DOHH2 (cell line): ENCODE measurements around the gene GOLIM4.

Source experiments
- H3F3A ChIP-seq: fragments of 200-600 bp; sonication (generic), shearing (Covaris generic); 2 replicates; pipeline ENCODE4 v1.6.0; 2016; ENCODE audit warnings: antibody characterized with exemption, mild to moderate bottlenecking; ENCODE audit not compliant: control insufficient read depth, insufficient read depth
- H3K27ac ChIP-seq: fragments of 200-600 bp; sonication (generic); 2 replicates; pipeline ENCODE4 v1.5.1; 2014; ENCODE audit warnings: low read depth, mild to moderate bottlenecking, low read length, moderate library complexity
- H3K27me3 ChIP-seq: fragments of 200-600 bp; sonication (generic); 2 replicates; pipeline ENCODE4 v1.6.1; 2014; ENCODE audit warnings: mild to moderate bottlenecking, low read length, mixed read lengths; ENCODE audit not compliant: control insufficient read depth
- H3K36me3 ChIP-seq: fragments of 200-600 bp; sonication (generic); 2 replicates; pipeline ENCODE4 v1.6.1; 2014; ENCODE audit warnings: mild to moderate bottlenecking, low read length, moderate library complexity, mixed read lengths; ENCODE audit not compliant: control insufficient read depth
- H3K4me1 ChIP-seq: fragments of 200-600 bp; sonication (generic); 2 replicates; pipeline ENCODE4 v1.6.1; 2014; ENCODE audit warnings: mild to moderate bottlenecking, low read length, mixed read lengths; ENCODE audit not compliant: control insufficient read depth
- H3K4me2 ChIP-seq: fragments of 200-600 bp; sonication (generic); 2 replicates; pipeline ENCODE4 v1.6.0; 2014; ENCODE audit warnings: mild to moderate bottlenecking, low read length, moderate library complexity
- H3K4me3 ChIP-seq: fragments of 200-600 bp; sonication (generic); 2 replicates; pipeline ENCODE4 v1.5.1; 2014; ENCODE audit warnings: mild to moderate bottlenecking, low read length, mixed read lengths
- H3K79me2 ChIP-seq: fragments of 200-600 bp; sonication (generic); 2 replicates; pipeline ENCODE4 v1.6.1; 2014; ENCODE audit warnings: mild to moderate bottlenecking, low read length, mixed read lengths; ENCODE audit not compliant: control insufficient read depth
- H3K9me2 ChIP-seq: fragments of 200-600 bp; sonication (generic); replicated peaks from 2 replicates; pipeline ENCODE4 v1.6.1; 2014; ENCODE audit warnings: mild to moderate bottlenecking, low read length, mixed read lengths; ENCODE audit not compliant: control insufficient read depth
- H3K9me3 ChIP-seq: fragments of 200-600 bp; sonication (generic); 2 replicates; pipeline ENCODE4 v1.6.1; 2014; ENCODE audit warnings: antibody characterized with exemption, low read length, mixed read lengths; ENCODE audit not compliant: control insufficient read depth, insufficient read depth
- H4K20me1 ChIP-seq: fragments of 200-600 bp; sonication (generic); 2 replicates; pipeline ENCODE4 v1.6.0; 2014; ENCODE audit warnings: low read depth, mild to moderate bottlenecking, antibody characterized with exemption, low read length, moderate library complexity; ENCODE audit not compliant: control insufficient read depth, insufficient read depth
- EZH2phosphoT487 ChIP-seq: fragments of 200-600 bp; sonication (generic); IDR thresholded peaks from 2 replicates; pipeline ENCODE4 v1.6.1; 2017; ENCODE audit warnings: borderline replicate concordance, mild to moderate bottlenecking, antibody characterized with exemption, low read length, moderate library complexity, mixed read lengths
- TF ChIP-seq, protein P1 (sequence below): fragments of 200-600 bp; sonication (generic); IDR thresholded peaks from one replicate; pipeline ENCODE4 v1.5.1; 2014; ENCODE audit warnings: antibody characterized with exemption, mild to moderate bottlenecking, low read depth, low read length; ENCODE audit not compliant: poor library complexity, severe bottlenecking

The GOLIM4 gene

DNA sequence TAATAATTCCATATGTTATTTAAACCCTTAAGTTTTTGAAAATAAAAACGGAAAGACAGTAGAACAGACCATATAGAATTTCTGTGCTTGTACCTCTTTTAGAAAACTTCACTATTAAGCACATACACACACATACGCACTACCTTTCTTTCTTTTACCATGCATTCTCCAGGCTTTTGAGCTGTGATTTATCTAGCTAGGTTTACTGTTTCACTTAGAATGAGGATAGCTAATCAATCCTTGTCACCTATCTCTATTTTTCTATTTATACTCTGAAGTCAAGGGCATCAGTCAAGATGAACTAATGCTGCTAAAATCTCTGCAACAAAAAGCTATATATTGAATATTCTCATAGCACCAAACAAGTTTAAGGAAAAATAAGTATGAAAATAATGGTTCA is 43.2 kb downstream of the GOLIM4 start:
- Histone ChIP-seq H3K4me2 (no peak overlapping the region), H3K4me3 (no peak overlapping the region), H4K20me1 (no peaks in the 10 kb centered on the region), H3K36me3 (no peaks in the 10 kb centered on the region), H3K79me2 (peaks cover 11% of the 10 kb centered on the region), H3K4me1 (peaks cover 6% of the 10 kb centered on the region; the same call in 1 of the 2 replicates), H3K9me3 (no peaks in the 10 kb centered on the region), H3K9me2 (no peaks in the 10 kb centered on the region), H3F3A (no peaks in the 10 kb centered on the region), H3K27ac (no peak overlapping the region), H3K27me3 (no peaks in the 10 kb centered on the region)
- TF ChIP-seq, protein P1, sequence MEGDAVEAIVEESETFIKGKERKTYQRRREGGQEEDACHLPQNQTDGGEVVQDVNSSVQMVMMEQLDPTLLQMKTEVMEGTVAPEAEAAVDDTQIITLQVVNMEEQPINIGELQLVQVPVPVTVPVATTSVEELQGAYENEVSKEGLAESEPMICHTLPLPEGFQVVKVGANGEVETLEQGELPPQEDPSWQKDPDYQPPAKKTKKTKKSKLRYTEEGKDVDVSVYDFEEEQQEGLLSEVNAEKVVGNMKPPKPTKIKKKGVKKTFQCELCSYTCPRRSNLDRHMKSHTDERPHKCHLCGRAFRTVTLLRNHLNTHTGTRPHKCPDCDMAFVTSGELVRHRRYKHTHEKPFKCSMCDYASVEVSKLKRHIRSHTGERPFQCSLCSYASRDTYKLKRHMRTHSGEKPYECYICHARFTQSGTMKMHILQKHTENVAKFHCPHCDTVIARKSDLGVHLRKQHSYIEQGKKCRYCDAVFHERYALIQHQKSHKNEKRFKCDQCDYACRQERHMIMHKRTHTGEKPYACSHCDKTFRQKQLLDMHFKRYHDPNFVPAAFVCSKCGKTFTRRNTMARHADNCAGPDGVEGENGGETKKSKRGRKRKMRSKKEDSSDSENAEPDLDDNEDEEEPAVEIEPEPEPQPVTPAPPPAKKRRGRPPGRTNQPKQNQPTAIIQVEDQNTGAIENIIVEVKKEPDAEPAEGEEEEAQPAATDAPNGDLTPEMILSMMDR: no peak
- no peak for TF ChIP-seq EZH2phosphoT487

DNA sequence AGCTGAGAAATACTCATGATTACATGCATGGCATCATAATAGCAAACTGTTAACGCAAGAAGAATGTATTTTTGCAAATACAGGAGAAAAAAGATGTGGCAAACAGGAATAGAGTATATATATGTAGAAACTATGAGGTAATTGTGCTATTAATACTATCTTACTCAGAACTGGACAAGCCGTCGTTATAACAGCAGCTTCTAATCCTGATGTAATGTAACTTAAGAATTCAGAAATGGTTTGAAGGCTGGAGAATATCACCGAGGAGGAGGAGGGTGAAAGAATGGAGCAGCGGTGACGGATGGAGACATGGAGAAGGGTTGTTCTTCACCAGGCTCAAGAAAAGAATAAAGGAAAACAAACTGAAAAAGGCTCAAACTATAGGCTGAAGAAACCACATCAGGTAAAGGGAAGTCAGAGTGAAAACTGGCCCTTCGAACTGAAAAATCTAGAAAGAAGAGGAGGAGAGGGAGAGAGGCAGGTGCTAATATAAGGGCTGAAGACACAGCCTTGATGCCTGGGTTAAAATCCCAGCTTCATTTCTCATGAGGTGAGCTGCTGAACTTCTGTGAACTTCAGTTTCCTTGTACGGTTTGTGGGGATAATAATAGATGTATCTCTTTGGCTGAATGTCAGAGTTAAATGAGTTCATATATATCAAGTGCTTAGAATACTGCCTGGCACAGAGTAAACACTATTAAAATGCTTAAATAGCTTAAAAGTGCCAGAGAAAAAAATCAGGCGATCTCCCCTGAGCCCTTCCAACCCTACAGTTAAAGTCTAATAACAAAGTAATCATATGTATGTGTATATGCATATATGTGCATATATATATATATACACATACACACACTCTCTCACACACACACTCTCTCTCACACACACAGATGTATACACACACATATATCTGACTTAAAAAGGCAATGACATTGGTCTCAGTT is 43.9 kb downstream of the GOLIM4 start:
- peaks cover 11% of the 10 kb centered on the region for H3K79me2 ChIP-seq
- H4K20me1 ChIP-seq: no peaks in the 10 kb centered on the region
- H3K4me2 ChIP-seq: no peak overlapping the region
- peaks cover 6% of the 10 kb centered on the region; the same call in 1 of the 2 replicates for H3K4me1 ChIP-seq
- no peaks in the 10 kb centered on the region for H3K36me3 ChIP-seq
- no peak overlapping the region for H3K4me3 ChIP-seq
- H3K27me3 ChIP-seq: no peaks in the 10 kb centered on the region
- no peaks in the 10 kb centered on the region for H3K9me3 ChIP-seq
- no peak overlapping the region for H3K27ac ChIP-seq
- TF ChIP-seq EZH2phosphoT487: no peak
- TF ChIP-seq, protein P1: no peak
- no peaks in the 10 kb centered on the region for H3F3A ChIP-seq
- no peaks in the 10 kb centered on the region for H3K9me2 ChIP-seq

DNA sequence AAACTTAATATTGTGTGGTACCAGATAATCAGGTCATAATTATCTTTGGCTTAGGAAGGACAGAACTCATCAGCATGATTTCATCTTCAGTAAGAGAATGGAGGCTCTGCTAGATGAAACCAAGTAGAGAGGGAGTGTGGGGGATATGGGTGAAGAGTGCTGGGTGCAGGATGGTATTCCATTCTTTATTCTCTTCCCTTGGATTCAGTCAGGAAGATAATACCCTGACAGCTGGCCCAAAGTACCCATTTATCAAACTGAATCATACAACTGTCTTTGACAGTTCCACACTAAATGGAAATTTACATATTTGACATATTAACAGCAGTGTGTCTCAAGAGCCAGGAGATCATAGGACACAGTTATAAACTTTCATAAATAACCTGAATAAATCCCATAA is 44.7 kb downstream of the GOLIM4 start:
- H3K79me2 ChIP-seq: peaks cover 11% of the 10 kb centered on the region
- H3K4me2 ChIP-seq: no peak overlapping the region
- H3K4me3 ChIP-seq: no peak overlapping the region
- H3K36me3 ChIP-seq: no peaks in the 10 kb centered on the region
- no peaks in the 10 kb centered on the region for H3K9me2 ChIP-seq
- H3K27me3 ChIP-seq: no peaks in the 10 kb centered on the region
- H4K20me1 ChIP-seq: no peaks in the 10 kb centered on the region
- no peaks in the 10 kb centered on the region for H3K9me3 ChIP-seq
- peaks cover 6% of the 10 kb centered on the region; the same call in 1 of the 2 replicates for H3K4me1 ChIP-seq
- no peak overlapping the region for H3K27ac ChIP-seq
- TF ChIP-seq EZH2phosphoT487: no peak
- TF ChIP-seq, protein P1: no peak
- no peaks in the 10 kb centered on the region for H3F3A ChIP-seq
